HEK293T (cell line): ENCODE results near the gene RPAP2.

Experiments used
- BHLHE40 ChIP-seq: fragments of 450-650 bp; IDR thresholded peaks from 2 replicates; pipeline ENCODE4 v1.6.1; 2016; ENCODE audit warnings: mild to moderate bottlenecking, moderate library complexity, borderline replicate concordance
- FOXA1 ChIP-seq: fragments of 450-650 bp; IDR thresholded peaks from 2 replicates; pipeline ENCODE4 v1.6.1; 2016; ENCODE audit warnings: mild to moderate bottlenecking
- FOXK2 ChIP-seq: fragments of 450-650 bp; IDR thresholded peaks from 2 replicates; pipeline ENCODE4 v1.6.1; 2016; ENCODE audit warnings: mild to moderate bottlenecking
- FOXM1 ChIP-seq: fragments of 450-650 bp; IDR thresholded peaks from 2 replicates; pipeline ENCODE4 v1.6.1; 2017; ENCODE audit warnings: mild to moderate bottlenecking, borderline replicate concordance
- L3MBTL2 ChIP-seq: fragments of 450-650 bp; conservative IDR thresholded peaks from 2 replicates; pipeline ENCODE4 v1.6.1; 2016; ENCODE audit warnings: mild to moderate bottlenecking
- LEF1 ChIP-seq: fragments of 450-650 bp; IDR thresholded peaks from 2 replicates; pipeline ENCODE4 v1.6.1; 2017; ENCODE audit warnings: mild to moderate bottlenecking, borderline replicate concordance
- SUZ12 ChIP-seq: fragments of 450-650 bp; IDR thresholded peaks from 2 replicates; pipeline ENCODE4 v1.6.1; 2016; ENCODE audit warnings: mild to moderate bottlenecking
- ZNF384 ChIP-seq: fragments of 450-650 bp; IDR thresholded peaks from 2 replicates; pipeline ENCODE4 v1.6.1; 2016
- TF ChIP-seq, protein P1 (sequence below): fragments of 450-650 bp; IDR thresholded peaks from 2 replicates; pipeline ENCODE4 v1.6.1; 2016

DNA sequence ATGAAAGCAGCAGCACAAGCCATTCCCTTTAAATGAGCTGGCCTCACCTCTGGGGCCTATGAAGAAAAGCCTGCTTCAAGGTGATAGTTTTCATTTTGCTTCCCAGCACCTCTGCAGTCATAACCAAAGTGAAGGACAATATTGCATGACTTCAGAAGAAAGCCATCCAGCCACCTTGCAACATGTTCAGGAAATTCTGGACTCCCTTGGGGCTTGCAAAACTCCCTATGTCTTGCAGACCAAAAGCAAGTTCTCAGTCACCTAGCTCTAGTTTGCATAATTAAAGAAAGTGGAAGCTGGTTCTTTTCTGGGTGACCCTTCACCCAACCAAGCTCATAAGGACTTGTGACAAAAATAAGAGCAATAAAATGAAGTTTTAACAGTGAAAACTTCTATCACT, 100.2 kb downstream of the RPAP2 start:
- TF ChIP-seq SUZ12, result no peak
- TF ChIP-seq BHLHE40, result no peak
- no peak for TF ChIP-seq FOXM1
- TF ChIP-seq FOXA1, result no peak
- no peak for TF ChIP-seq ZNF384
- TF ChIP-seq LEF1, result no peak
- TF ChIP-seq FOXK2, result no peak
- TF ChIP-seq, protein P1, sequence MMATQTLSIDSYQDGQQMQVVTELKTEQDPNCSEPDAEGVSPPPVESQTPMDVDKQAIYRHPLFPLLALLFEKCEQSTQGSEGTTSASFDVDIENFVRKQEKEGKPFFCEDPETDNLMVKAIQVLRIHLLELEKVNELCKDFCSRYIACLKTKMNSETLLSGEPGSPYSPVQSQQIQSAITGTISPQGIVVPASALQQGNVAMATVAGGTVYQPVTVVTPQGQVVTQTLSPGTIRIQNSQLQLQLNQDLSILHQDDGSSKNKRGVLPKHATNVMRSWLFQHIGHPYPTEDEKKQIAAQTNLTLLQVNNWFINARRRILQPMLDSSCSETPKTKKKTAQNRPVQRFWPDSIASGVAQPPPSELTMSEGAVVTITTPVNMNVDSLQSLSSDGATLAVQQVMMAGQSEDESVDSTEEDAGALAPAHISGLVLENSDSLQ, result no peak
- TF ChIP-seq L3MBTL2, result no peak
